SHP77 (cell line): ENCODE data around the gene AMBN.
A peak's percentile ranks its signal among the peaks of the same experiment; 100 is the strongest.
"Not testable (repeated sequence)": the region's sequence is repeated elsewhere in the genome, so short reads cannot be mapped to it uniquely, and the experiment has no call there.

Experiments used
- DNase-seq, 2 experiments: peaks; one replicate each; lab custom pipeline; 2025; lab: John Stamatoyannopoulos, UW

Gene AMBN

DNA sequence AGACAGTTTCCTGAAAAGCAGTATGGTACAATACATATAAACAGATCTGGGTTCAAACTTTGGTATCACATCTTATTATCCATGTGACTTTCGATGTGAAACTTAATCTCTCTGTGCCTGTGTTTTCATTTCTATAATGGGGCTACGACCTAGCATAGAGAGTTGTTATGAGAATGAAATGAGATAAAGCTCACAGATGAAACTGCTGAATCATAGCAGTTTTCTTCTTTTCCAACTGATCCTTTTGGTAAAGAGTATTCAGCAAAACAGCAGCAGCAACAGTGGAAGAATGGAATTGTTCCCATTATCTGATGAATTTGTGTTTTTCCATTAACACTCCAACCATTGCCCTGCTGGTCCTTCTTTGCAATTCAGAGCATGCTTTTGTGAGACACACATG lies 16.3 kb downstream of the AMBN start:
- no peak for DNase-seq

DNA sequence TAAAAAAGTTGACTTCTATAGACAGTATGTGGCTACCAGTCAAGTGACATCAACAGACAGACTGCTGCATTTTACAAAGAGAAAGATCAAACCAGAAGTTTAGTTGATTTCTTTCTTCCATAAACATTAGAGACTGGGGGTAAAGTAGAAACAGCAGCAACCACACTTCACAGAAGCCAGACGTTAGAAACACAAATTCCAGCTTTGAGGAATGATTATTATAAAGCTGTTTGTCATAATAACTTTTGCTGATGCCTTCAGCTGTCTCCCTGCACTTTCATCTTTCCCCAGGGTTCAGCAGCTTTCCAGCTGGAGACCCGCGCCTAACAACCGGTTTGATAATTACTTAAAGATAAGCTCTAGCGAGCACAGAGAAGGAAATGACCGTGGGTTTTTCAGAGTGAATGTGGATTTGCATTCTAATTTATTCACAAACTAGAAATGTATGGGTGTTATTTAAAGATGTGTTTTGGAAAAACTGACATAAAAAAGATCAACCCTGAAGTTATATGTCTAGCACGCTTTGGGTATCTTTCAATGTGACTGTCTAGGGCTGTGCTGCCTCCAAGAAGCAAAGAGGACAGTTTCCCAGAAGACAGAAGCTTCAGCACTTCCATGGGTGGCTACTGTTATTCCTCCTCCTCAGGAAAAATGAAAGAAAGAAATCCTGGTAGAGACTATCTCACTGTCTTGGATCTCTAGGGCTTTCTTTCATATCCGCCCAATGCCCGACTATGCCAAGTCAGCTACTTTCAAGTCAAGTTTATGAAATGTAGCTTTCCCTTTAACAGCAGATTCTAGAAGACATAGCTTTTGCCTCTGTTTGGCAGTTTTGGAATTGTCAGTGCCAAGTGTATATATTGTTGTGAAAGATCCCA lies 21.5 kb downstream of the AMBN start:
- DNase-seq, result no peak

DNA sequence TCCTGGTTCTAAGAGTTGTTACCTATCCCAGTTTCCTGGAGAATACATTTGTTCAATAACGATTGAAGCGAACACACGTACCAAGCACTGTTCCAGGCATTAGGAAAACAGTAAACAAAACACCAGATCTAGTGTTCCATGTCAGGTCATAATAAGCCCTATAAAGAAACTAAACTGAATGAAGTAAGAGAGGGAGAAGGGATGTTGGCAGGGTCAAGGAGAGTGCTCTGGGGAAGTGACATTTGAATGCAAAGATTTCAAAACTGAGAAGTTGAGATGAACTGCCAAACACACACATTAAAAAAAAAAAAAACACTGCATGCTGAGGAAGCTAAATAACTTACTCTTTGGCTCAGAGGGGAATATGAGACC lies 22.1 kb downstream of the AMBN start:
- DNase-seq, result no peak

DNA sequence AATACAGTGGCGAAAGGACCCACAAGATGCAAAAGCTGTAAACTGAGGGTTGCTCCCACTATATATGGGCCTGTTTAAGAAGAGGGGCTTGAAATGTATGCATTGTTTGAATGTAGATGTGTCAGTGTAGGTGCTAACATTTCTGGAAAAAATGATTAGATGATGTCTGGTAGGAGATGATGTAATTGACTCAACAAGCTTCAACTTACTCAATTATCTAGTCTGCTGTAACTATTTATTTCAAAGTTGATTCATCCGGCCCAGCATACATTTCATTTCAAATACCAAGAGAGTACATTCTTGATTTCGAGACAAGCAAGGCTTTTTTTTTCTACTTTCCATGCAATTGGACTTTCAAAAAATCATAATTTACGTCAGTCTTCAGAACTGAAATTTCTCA lies 27.2 kb downstream of the AMBN start:
- DNase-seq, result no peak

DNA sequence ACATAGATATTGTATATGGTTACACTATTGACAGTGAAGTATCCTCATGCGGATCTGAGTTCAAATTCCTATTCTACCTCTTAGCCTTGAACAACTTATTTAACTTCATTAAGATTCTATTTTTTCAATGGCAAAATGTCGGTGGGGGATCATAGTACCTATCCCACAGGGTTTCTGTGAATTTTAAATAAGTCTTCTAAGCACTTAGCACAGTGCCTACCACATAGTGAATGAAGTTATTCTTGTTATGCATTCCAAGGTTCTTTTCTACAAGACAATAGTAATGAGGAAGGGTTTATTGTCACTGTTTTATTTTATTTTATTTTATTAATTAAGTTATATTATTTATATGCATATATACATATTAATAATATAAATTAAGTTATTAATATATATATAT lies 27.7 kb downstream of the AMBN start:
- DNase-seq, result no peak

DNA sequence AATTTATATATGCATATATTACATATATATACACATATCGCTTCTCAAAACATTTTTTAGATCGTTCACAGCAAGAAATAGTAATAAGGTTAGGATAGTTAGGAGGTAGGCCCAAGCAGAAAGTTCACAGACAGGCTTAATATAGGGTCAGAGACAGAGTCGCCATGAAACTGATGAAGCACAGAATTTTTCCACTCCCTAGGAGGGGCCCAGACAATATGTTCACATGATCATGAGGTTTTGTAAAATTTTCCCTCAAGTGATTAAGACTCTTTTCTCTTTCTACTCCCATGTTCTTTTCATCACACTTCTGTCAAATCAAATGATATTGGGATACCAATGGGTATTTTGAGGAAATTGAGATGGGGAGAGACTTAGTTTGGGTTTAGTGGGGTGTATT lies 31.3 kb downstream of the AMBN start:
- no peak for DNase-seq

DNA sequence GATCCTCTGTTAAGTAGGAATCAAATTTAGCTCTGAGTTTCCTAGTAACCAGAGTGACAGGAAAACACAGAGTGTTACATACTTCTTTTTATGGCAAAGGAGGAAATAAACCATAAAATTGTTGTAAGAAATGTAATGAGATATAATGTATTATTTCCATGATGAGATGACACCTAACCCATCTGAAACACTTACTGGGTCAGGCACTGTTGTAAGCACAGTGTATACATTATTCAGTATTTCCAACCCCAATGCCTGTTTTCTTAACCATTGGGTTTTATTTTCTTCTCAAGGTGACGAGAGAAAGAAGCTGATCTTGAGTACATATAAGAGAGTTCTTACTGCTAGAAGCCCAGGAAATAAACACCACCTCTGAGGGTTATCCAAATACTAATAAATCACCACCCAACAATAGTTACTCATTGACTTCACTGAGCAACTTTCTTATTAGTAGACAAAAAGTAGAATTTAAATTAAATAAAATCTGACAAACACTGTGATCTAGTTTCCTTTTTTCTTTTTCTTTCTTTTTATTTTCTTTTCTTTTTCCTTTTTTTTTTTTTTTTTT lies 32.3 kb downstream of the AMBN start:
- DNase-seq, result no peak

DNA sequence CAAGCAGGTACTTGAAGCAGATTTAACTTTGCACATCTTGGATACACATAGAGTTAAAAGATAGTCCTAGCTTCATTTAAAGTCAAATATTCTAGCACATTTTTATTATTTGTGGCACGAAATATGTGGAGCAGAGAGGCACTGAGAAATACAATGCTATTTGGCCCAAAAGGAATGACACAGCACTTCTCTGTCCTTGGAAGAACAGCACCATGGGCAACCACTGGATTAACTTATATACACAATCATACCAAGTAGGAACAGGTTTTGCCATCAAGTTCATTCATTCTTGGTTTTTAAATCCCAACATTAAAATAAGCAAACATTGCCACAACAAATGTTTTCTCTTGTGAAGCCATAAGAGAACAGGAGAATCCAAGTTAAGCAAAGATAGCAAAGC lies 35.6 kb downstream of the AMBN start:
- no peak for DNase-seq

DNA sequence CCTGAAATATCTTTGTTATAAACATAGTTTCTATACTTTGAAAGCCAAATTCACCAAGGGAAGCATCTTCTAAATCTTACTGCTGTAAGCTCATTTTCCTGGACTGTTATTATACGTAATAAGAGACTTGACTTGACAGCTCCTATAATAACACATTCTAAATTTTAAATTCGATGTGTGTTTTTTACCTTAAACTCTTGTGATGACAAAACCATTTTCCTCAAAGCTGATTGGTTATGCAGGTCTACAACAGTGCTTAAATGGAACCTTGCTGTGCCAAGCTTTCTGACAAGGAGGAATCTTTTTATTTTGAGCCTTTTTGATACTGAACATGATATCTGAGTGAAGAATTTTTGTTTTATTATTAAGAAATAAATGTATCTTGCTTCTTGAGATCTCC lies 36.4 kb downstream of the AMBN start, which contains the start of gene ENAM:
Gene ENAM (plus strand): TSS at position 301 of the 400 bp plus-strand sequence. CDS start 757 bp downstream, outside the sequence.
- DNase-seq, result no peak

DNA sequence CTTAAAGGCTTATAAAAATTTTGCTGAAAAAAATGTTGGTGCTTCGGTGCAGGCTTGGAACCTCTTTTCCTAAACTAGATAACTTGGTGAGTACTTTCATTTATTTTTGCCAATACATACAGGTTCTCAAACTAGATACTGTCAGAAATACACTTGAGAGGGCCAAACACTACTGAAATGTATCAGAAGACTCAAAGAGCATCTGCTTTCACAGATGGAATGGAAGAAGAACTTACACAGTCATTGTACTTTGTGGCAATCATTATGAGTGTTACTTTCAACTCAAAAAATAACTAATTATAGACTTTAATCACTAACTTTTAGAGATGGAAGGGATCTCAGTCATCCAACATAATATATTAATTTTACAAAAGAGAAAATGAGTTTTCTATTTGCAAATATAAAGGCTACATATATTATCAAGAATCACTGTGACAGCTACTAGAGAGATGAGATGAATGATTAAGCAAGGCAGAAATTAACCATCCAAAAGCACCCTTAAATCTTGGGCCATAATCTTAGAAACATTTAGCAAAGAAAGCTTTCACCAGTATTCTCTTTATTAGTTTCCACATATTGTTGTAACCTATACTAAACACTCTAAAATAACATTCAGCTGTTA lies 37.5 kb downstream of the AMBN start:
- no peak for DNase-seq

DNA sequence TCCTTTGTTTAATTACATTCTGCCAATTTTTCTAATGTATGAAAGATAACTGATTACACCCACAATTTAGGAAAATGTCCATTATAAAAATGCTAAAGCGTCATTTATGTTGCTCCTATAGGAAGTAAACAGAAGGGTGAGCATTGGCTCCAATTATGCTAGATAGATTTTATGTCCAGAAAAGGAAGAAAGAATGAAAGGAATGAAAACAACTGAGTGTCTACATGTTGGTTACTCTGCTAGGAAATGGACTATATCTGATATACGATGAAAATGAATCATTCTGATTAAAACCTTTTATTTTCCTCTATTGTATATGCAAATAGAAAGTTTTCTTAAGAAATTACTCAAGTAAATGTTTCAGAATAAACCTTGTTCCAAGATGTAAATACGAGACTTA lies 38.1 kb downstream of the AMBN start:
- no peak for DNase-seq

DNA sequence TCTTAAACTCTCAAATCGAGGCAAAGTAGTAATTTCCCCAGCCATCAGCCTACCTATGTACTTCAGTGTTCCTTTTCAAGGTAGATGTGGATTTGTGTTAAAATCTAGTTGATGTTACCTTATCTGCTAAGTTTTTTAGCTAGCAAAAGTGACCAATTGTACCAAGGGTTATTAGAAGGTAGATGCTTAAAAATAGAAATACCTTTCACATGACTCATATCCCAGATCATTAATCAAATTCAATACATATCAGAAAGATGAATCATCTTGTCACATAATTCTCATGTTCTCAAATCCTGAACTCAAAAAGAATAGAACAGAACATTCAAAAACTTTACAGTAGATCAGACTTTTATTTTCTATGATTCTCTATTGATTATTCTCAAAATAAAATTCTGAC lies 40.0 kb downstream of the AMBN start:
- DNase-seq, result no peak

DNA sequence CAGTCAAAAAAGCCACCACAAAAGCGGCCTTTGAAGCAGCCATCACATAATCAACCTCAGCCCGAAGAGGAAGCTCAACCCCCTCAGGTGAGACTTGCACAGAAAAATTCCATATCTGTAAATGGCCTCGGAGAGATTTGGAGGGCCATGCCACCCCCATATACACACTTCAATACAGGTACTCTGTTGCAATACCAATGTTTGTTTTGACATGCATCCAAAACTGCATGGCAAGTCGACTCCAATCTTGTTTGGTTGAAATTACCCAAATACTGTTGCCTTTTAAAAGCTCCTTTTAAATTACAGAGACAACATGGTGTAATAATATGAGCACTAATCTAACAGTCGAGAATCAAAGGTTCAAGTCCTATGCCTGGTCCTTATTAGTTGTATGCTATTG lies 42.4 kb downstream of the AMBN start:
- no peak for DNase-seq

DNA sequence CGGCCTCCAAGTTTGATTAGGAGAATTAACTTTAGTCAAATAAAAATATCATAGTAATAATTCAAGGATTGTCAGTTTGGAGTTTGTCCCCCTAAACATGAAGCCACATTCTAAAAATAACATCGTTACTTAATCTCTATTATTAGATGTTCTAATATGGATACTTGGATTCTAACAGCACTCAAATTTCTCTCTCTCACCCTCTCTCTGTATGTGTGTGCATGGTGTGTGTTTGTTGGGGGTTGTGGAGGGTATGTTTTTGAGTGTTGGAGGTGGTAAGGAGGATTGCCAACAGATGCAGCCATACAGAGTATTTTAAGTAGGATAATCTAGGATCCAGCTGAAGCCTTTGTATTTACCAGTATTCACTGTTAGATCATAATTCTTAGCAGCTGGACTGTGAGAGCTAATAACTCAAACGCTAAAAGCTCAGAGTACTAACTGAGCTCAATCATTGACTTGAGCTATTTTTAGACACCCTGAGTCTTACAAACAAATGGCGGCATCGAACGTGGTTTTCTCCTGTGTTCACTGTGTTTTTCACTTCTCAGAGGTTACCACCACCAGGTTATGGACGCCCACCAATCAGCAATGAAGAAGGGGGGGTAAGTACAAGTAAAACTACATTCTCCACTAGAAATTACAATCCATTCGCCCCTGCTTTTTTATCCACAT lies 45.3 kb downstream of the AMBN start:
- peak; percentile 7 to 21 for DNase-seq

DNA sequence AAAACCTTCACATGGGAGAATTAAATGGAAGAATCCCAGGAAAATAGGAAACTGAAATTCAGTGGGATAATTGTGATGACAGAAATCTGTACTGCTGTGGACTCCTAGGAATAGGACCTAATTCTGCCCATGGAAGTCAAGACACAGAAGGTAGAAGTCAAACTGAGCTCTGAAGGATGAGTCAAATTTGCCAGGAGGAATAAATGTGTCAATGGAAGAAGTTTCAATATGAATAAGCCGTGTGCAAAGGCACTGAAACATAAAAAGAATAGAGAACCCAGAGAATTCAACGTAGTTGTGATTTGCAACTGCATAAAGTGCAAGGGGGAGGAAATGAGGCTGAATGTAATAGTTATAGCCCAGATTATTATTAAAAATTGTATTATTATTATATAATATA lies 48.1 kb downstream of the AMBN start:
- DNase-seq, result no peak

DNA sequence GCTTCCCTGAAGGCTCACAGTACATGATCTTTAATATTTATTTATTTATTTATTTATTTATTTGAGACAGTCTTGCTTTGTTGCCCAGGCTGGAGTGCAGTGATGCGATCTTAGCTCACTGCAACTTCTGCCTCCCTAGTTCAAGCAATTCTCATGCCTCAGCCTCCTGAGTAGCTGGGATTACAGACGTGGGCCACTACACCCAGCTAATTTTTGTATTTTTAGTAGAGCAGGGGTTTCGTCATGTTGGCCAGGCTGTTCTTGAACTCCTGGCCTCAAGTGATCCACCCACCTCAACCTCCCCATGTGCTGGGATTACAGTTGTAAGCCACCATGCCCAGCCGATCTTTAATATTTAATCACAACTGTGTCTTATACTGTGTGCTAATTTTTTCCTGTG lies 58.7 kb downstream of the AMBN start:
- not testable (repeated sequence) for DNase-seq

DNA sequence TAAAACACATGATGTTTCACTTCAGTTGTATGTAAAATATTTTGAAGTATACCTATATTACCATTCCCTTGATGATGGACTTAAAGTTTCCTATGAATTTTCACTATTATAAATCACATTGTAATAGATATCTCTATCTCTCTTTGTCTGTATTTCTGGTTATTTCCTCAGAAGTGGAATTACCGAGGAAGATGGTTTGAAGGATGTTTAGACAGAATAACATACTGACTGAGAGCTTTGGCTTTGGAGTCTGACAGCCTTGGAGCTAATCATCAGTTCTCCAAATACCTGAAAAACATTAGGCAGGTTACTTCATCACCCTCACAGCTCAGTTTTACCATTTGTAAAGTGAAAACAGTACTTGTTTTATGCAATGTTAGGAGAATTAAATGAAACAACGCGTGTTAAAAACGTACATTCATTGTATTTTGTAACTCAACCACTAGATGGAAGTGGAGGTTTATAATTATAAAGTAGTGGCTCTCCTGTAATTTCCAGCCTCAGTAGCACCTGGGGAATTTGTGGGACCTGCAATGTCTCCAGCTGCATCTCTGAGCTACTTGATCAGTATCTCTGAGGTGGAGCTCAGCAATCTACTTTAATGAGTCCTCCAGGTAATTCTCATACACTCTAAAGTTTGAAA lies 59.9 kb downstream of the AMBN start:
- DNase-seq, result peak; percentile 15 to 16

DNA sequence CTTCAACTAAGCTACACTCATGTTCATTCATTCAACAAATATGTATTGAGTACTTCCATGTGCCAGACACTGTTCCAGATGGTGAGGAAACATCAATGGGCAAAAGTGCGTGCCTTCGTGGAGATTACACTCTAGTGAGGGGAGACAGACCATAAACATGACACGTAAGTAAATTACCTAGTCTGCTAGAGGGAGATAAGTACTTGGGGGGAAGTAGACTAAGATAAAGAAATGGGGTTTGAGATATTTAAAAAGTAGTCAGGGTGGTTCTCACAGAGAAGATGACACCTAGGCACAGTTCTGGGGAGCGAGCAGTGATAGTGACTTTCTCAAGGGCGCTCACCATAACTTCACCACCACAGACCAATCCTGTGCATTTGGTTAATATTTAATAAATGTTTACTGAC lies 62.6 kb downstream of the AMBN start:
- no peak for DNase-seq
